GM19025 (cell line): ENCODE data around the gene IL12RB1.
A peak's percentile ranks its signal among the peaks of the same experiment; 100 is the strongest.
"Not testable (repeated sequence)": the region's sequence is repeated elsewhere in the genome, so short reads cannot be mapped to it uniquely, and the experiment has no call there.

Source experiments
- ATAC-seq: cut with Tn5 transposase; IDR thresholded peaks from one replicate; pipeline ENCODE4 v1.9.1; 2021; ENCODE audit warnings: mild to moderate bottlenecking, low read depth, moderate library complexity; ENCODE audit not compliant: unreplicated experiment

IL12RB1 gene

GRCh38 chr19:18053576-18054219 is 33.0 kb downstream of the IL12RB1 start:
- ATAC-seq: no peak

GRCh38 chr19:18051887-18052286 is 34.8 kb downstream of the IL12RB1 start:
- no peak for ATAC-seq

DNA sequence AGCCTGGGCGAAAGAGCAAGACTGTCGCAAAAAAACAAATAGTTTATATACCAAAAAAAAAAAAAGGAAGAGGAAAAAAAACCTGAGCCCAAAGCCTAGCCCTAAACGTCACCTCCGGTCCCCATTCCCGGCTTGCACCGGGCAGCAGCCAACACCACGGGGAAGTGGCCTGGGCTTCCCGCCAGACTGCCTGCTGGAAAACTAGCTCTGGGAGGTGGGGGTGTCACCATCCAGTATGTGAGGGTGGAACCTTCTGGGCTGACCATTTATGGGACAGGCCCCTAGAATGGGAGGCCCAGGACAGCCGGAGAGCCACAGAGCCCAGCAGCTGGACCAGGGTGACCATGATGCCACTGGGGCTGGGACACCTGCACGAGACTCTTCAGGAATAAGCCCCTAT is 37.3 kb downstream of the IL12RB1 start:
- no peak for ATAC-seq

DNA sequence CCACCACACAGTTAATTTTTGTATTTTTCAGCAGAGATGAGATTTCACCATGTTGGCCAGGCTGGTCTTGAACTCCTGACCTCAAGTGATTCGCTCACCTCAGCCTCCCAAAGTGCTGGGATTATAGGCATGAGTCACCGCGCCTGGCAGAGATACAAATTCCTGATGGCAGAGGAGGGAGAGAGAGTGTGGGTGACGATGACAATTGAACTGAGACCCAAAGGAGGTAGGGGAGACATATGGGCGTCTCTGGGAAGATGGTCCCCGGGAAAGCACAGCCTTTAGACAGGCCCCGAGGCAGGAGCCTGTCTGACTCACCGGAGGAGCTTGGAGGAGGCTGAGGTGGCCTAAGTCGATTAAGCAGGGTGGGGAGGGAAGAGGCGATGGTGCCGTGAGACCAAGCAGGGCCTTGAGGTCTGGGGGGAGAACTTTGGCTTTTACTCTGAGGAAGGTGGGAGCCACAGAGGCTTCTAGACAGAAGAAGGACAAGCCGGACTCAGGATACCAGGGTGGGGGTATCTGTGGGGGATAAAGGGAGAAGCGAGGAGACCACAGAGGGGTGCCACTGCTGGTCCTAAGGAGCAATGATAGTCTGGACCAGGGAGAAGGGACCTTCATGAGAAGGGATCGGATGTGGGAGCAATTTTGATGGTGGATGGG is 40.5 kb downstream of the IL12RB1 start:
- ATAC-seq: no peak

DNA sequence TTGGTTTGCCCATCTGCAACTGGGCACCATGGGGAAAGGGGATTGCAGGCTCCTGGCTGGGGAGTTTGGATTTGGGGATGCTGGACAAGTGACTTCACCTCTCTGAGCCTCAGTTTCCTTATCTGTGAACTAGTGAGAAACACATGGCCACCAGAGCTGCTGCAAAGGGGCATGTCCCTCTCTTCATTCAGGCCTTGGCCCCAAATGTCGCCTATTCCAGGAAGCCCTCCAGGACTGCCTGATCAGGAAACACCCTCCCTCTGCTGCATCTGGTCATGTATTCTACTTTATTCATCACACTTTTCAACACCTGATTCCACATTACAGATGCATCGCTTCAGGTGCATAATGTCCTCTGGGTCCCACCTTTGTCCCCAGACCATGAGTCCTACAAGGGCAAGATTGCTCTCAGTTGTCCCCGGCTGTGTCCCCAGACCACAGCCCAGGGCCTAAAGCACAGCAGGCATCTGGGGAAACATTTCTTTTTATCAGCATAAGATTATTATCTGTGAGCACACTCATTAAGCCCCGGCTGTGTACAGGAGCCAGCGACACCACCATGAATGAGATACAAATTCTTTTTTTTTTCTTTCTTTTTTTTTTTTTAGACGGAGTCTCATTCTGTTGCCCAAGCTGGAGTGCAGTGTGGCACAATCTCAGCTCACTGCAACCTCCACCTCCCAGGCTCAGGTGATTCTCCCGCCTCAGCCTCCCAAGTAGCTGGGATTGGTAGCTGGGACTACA is 41.3 kb downstream of the IL12RB1 start:
- ATAC-seq: no peak

DNA sequence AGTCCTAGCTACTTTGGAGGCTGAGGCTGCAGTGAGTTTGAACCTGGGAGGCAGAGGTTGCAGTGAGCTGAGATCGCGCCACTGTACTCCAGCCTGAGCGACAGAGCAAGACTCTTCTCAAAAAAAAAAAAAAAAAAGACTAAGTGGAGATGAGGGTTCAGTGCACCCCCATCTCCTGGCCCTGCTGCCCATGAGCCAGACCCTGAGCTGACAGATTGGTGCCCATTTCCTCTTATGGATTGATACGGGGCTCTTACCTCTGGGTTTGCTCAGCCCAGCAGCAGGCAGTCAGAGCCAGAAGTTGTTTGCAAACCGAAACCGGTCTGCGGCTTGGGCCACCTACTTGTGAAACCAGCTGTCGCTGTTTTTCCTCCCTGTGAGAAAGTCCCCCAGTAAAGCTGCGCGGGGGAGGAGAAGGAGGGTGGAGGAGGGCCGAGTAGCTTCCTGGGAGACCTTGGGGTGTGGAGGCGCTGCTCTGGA is 41.9 kb downstream of the IL12RB1 start:
- peak; percentile 91 for ATAC-seq

DNA sequence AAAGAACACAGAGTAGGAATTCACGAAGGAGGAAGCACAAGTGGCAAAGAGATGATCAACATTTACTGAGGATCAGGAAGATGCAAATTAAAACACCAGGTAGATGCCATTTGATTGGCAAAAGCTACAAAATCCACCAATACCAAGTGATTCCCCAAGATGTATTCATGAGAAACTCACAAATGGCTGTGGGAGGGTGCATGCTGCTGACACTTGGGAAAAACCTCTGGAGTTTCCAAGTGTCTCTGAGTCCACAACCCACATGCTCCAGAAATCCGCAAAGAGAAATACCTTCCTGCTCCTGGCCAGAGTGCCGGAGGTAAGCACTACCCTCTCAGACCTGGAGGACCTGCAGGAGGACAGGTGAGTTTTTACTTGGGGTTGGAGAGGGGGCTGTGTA is 43.1 kb downstream of the IL12RB1 start:
- no peak for ATAC-seq

- no peak for ATAC-seq
These were observed 45.7 kb downstream of the IL12RB1 start for GRCh38 chr19:18041054-18041453.

DNA sequence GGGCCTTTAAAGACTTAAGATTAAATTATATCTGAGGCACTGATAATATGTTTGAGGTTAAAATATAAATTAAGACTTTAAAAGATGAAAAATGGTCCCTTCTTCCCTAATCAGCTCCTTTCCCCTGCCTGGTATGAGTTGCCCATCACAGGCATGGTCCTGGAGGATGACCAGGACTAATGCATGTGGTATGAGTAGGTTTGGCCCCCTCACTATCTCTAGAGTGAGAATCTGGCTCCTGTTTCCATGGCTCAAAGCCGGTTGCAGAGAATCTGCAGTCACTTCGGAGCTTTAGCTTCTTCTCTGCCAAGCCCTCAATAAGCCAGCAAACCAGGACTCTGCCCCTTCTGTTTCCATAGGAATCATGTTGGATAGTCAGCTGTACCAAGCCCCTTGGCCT is 54.6 kb downstream of the IL12RB1 start:
- not testable (repeated sequence) for ATAC-seq

GRCh38 chr19:18031401-18031800 is 55.3 kb downstream of the IL12RB1 start:
- ATAC-seq: not testable (repeated sequence)

GRCh38 chr19:18029617-18030338 is 57.0 kb downstream of the IL12RB1 start:
- ATAC-seq: no peak

GRCh38 chr19:18027151-18027550 is 59.6 kb downstream of the IL12RB1 start:
- ATAC-seq: no peak

- no peak for ATAC-seq
These were observed 63.0 kb downstream of the IL12RB1 start for GRCh38 chr19:18023622-18024251.

DNA sequence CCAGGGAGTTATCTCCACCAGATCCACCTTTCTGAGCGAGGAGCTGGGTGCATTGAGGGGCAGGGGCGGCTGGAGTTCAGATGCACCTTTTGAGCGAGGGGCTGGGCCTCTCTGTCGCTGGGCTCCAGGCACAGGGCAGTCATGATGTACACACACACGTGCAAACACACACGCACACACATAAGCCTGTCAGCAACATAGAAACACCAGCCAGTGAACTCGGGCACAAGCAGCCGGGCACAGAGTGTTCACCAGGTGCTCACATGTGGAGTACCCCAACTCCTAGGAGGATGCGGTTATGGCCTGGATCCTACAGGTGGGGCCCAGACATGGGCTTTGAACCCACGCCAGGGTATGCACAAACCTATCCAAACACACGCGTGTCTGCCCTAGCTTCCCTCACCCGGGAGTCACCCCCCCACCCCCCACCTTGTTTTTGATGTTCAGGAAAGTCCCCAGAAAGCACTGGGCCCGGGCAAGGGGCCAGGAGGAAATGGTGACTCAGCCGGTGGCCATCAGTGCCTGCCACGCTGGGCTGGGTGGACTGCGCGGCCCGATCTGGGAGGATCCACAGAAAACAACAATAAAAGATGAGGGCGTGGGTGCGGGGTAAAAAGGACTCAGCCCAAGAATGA is 65.5 kb downstream of the IL12RB1 start:
- no peak for ATAC-seq

- no peak for ATAC-seq
These were observed 66.3 kb downstream of the IL12RB1 start for GRCh38 chr19:18020212-18021085.

GRCh38 chr19:18017275-18018083 is 69.3 kb downstream of the IL12RB1 start:
- no peak for ATAC-seq

GRCh38 chr19:18016209-18016910 is 70.4 kb downstream of the IL12RB1 start:
- no peak for ATAC-seq

GRCh38 chr19:18014197-18014596 is 72.5 kb downstream of the IL12RB1 start:
- no peak for ATAC-seq
